SH-SY5Y (cell line): Measurements from ENCODE around the gene PAX2.

Experiments
- GATA2 ChIP-seq: IDR thresholded peaks from 2 replicates; pipeline ENCODE4 v1.6.1; 2011; ENCODE audit warnings: mild to moderate bottlenecking, low read depth, low read length
- GATA3 ChIP-seq: IDR thresholded peaks from 2 replicates; pipeline ENCODE4 v1.6.1; 2011; ENCODE audit warnings: low read depth, mild to moderate bottlenecking, low read length, moderate library complexity

GRCh38 chr10:100786591-100786990 lies 41.2 kb downstream of the PAX2 start:
- TF ChIP-seq GATA2 (no peak), GATA3 (no peak)
